Endometrial microvascular endothelial cells (primary cell): ENCODE data around the gene SPDYC. TPM values are rescaled to one million over a fixed set of nuclear protein-coding genes. Genes with fewer than 3 reads are reported as not detected.

Experiments used
- in situ Hi-C: cut with HindIII; loops from 2 replicates; pipeline ENCODE4 v1.10.0; 2017; ENCODE audit warnings: low sequenced_read_pairs, low pct_unique_long_range_greater_than_20kb; ENCODE audit errors: inconsistent ontology term
- total RNA-seq: library from RNA; depleted of rRNA; stranded (reverse); fragments of >200 nt; gene quantifications from one replicate; pipeline ENCODE4 v1.2.3, GENCODE V29; 2015; ENCODE audit errors: inconsistent ontology term

Gene SPDYC
- total RNA-seq, 1 donor from 2014 or later: not detected

- in situ Hi-C loops: no loop called here
Measured at GRCh38 chr11:65187971-65188461, 18.0 kb downstream of the SPDYC start.

GRCh38 chr11:65188486-65188885 lies 18.5 kb downstream of the SPDYC start:
- in situ Hi-C loops: no loop called here

GRCh38 chr11:65189191-65189590 lies 19.2 kb downstream of the SPDYC start:
- in situ Hi-C loops: no loop called here

GRCh38 chr11:65194564-65194963 lies 24.5 kb downstream of the SPDYC start:
- in situ Hi-C loops: no loop called here

- in situ Hi-C loops: no loop called here
Measured at GRCh38 chr11:65204143-65204542, 34.1 kb downstream of the SPDYC start.

GRCh38 chr11:65204646-65205601 lies 34.9 kb downstream of the SPDYC start:
- in situ Hi-C loops: no loop called here

GRCh38 chr11:65205602-65205967 lies 35.6 kb downstream of the SPDYC start:
- in situ Hi-C loops: no loop called here

GRCh38 chr11:65206441-65206841 lies 36.4 kb downstream of the SPDYC start:
- in situ Hi-C loops: no loop called here

- in situ Hi-C loops: no loop called here
Measured at GRCh38 chr11:65206901-65207300, 36.9 kb downstream of the SPDYC start.

- in situ Hi-C loops: no loop called here
Measured at GRCh38 chr11:65207918-65208784, 38.1 kb downstream of the SPDYC start.

- in situ Hi-C loops: no loop called here
Measured at GRCh38 chr11:65208785-65209710, 39.0 kb downstream of the SPDYC start.

GRCh38 chr11:65209711-65210360 lies 39.8 kb downstream of the SPDYC start:
- in situ Hi-C loops: no loop called here

- in situ Hi-C loops: no loop called here
Measured at GRCh38 chr11:65210361-65210731, 40.3 kb downstream of the SPDYC start.

- in situ Hi-C loops: no loop called here
Measured at GRCh38 chr11:65210748-65211147, 40.7 kb downstream of the SPDYC start.

GRCh38 chr11:65211293-65212105 lies 41.5 kb downstream of the SPDYC start:
- in situ Hi-C loops: no loop called here

GRCh38 chr11:65212226-65212801 lies 42.3 kb downstream of the SPDYC start:
- in situ Hi-C loops: no loop called here
